CD14-positive monocyte (primary cell): ENCODE measurements around the gene TLCD3B. TPM values are rescaled to one million over a fixed set of nuclear protein-coding genes. Genes with fewer than 3 reads are reported as not detected.

Experiments used
- DNase-seq, 3 donors: peaks; one replicate each; pipeline ENCODE4 v3.0.0-alpha.2; 2011 to 2022
- H2AFZ ChIP-seq: 2 replicates; pipeline ENCODE4 v1.6.0; 2012; ENCODE audit warnings: mild to moderate bottlenecking, low read depth, low read length, inconsistent platforms; ENCODE audit not compliant: insufficient read depth, poor library complexity, severe bottlenecking
- H3K27ac ChIP-seq, 2 donors: 1 replicate in 1 of 2; 2 replicates in 1 of 2; pipeline ENCODE4 v1.5.1; 2012 to 2013; ENCODE audit warnings: low read length in 2 of 2, control low read depth in 1 of 2, inconsistent platforms in 1 of 2, low read depth in 1 of 2, mild to moderate bottlenecking in 1 of 2
- H3K27me3 ChIP-seq, 2 donors: one replicate each; pipeline versions ENCODE4 v1.6.0 to v1.6.1; 2011 to 2013; ENCODE audit warnings: low read length in 2 of 2; ENCODE audit not compliant: control insufficient read depth in 2 of 2, insufficient read depth in 2 of 2
- H3K36me3 ChIP-seq, 2 donors: replicated peaks in 1 of 2; 1 replicate in 1 of 2; 2 replicates in 1 of 2; pipeline versions ENCODE4 v1.5.1 to v1.6.1; 2012 to 2013; ENCODE audit warnings: low read length in 2 of 2, control low read depth in 1 of 2, inconsistent platforms in 1 of 2, mild to moderate bottlenecking in 1 of 2; ENCODE audit not compliant: insufficient read depth in 2 of 2, control insufficient read depth in 1 of 2
- H3K4me1 ChIP-seq, 2 donors: 1 replicate in 1 of 2; 2 replicates in 1 of 2; pipeline versions ENCODE4 v1.5.1 to v1.6.1; 2012 to 2013; ENCODE audit warnings: low read length in 2 of 2, control low read depth in 1 of 2, inconsistent platforms in 1 of 2, mild to moderate bottlenecking in 1 of 2, moderate library complexity in 1 of 2; ENCODE audit not compliant: insufficient read depth in 2 of 2, control insufficient read depth in 1 of 2
- H3K4me2 ChIP-seq: replicated peaks from 2 replicates; pipeline ENCODE3; 2012; ENCODE audit warnings: low read length, moderate library complexity, mild to moderate bottlenecking; ENCODE audit not compliant: poor library complexity, severe bottlenecking; ENCODE audit errors: extremely low read depth
- H3K4me3 ChIP-seq, 3 experiments: fragments of 200-600 bp in 1 of 3; sonication (generic) in 1 of 3; replicated peaks in 1 of 3; 1 replicate in 2 of 3; 2 replicates in 1 of 3; pipeline ENCODE4 v1.5.1; 2011 to 2013; ENCODE audit warnings: low read length in 3 of 3, mild to moderate bottlenecking in 3 of 3, control low read depth in 2 of 3, low read depth in 2 of 3, inconsistent platforms in 1 of 3, moderate library complexity in 1 of 3
- H3K79me2 ChIP-seq: 2 replicates; pipeline ENCODE4 v1.6.0; 2012; ENCODE audit warnings: mild to moderate bottlenecking, control low read depth, inconsistent platforms, low read length, moderate library complexity; ENCODE audit not compliant: insufficient read depth
- H3K9ac ChIP-seq: 2 replicates; pipeline ENCODE4 v1.6.0; 2017; ENCODE audit warnings: low read length, mild to moderate bottlenecking; ENCODE audit not compliant: insufficient read depth, poor library complexity, severe bottlenecking
- H3K9me3 ChIP-seq, 2 donors: replicated peaks in 1 of 2; 1 replicate in 1 of 2; 2 replicates in 1 of 2; pipeline versions ENCODE4 v1.5.1 to v1.6.1; 2012 to 2013; ENCODE audit warnings: low read length in 2 of 2, control low read depth in 1 of 2; ENCODE audit not compliant: control insufficient read depth in 1 of 2, insufficient read depth in 1 of 2
- H4K20me1 ChIP-seq: 2 replicates; pipeline ENCODE4 v1.6.0; 2012; ENCODE audit warnings: mild to moderate bottlenecking, low read length, control low read depth, moderate library complexity; ENCODE audit not compliant: insufficient read depth
- H3K27ac Mint-ChIP-seq, 7 donors: one replicate each; pipeline ENCODE4 v1.8.0; 2020; ENCODE audit warnings: mild to moderate bottlenecking in 7 of 7, mixed read lengths in 7 of 7, moderate library complexity in 6 of 7, inconsistent platforms in 2 of 7
- H3K27me3 Mint-ChIP-seq, 3 donors: one replicate each; pipeline ENCODE4 v1.8.0; 2021 to 2022; ENCODE audit warnings: low read depth in 3 of 3, mild to moderate bottlenecking in 3 of 3, mixed read lengths in 3 of 3, moderate library complexity in 3 of 3, inconsistent platforms in 1 of 3
- H3K36me3 Mint-ChIP-seq, 2 donors: one replicate each; pipeline ENCODE4 v1.8.0; 2020; ENCODE audit warnings: mixed read lengths in 2 of 2, inconsistent platforms in 1 of 2, mild to moderate bottlenecking in 1 of 2
- H3K4me1 Mint-ChIP-seq: one replicate; pipeline ENCODE4 v1.8.0; 2020; ENCODE audit warnings: mild to moderate bottlenecking, mixed read lengths
- H3K4me3 Mint-ChIP-seq, 2 donors: one replicate each; pipeline ENCODE4 v1.8.0; 2020; ENCODE audit warnings: mild to moderate bottlenecking in 2 of 2, mixed read lengths in 2 of 2, moderate library complexity in 1 of 2
- H3K9me3 Mint-ChIP-seq, 7 donors: one replicate each; pipeline ENCODE4 v1.8.0; 2020 to 2022; ENCODE audit warnings: mixed read lengths in 7 of 7, mild to moderate bottlenecking in 6 of 7, moderate library complexity in 6 of 7, inconsistent platforms in 2 of 7
- WGBS: methylation state at CpG from one replicate; pipeline ENCODE4 v1.1.5; 2013; ENCODE audit warnings: missing lambda C conversion rate; ENCODE audit not compliant: insufficient coverage; 5-methylcytosine and 5-hydroxymethylcytosine counted together
- intact Hi-C, 2 donors: fragments of 100-400 bp; cut with micrococcal nuclease; formaldehyde crosslinking; loops; one replicate each; pipeline versions ENCODE4 v1.15.0 to v1.15.1; 2023
- polyA plus RNA-seq, 3 donors: library from polyadenylated mRNA; depleted of rRNA in 1 of 3; unstranded in 2 of 3; stranded (reverse) in 1 of 3; fragments of 300-500 nt in 2 of 3; fragments of >200 nt in 1 of 3; fragmentation: Illumina TruSeq in 2 of 3; gene quantifications; 1 replicate in 2 of 3; 2 replicates in 1 of 3; pipeline ENCODE4 v1.2.3, GENCODE V29; 2012 to 2021
- TF ChIP-seq, protein P1 (sequence below): fragments of 200-600 bp; IDR thresholded peaks from one replicate; pipeline ENCODE4 v1.8.0; 2022; ENCODE audit warnings: antibody characterized with exemption, mild to moderate bottlenecking

Gene TLCD3B
- polyA plus RNA-seq, 3 donors = not detected

DNA sequence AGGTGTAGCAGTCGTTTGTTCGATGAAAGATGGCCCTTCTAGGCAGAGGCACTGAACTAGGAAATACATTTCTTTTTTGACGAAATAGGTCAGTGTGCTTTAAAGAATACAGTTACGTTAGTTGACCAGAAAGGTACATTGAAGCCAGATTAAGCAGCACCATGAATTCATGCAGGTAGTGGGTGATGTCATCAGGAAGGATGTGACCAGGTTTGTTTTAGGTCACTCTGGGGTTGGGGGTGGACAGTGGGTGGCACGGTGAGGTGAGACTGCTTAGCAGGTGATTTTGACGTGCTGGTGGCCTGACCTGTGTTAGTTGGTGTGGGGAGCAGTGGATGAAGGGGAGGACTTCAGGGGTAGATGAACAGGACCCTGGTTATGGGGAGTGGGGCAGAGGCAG, 31.5 kb downstream of the TLCD3B start:
- peaks cover 15 to 17% of the 10 kb centered on the region in 2 donors for H3K4me1 ChIP-seq
- intact Hi-C loops = loop anchor here in 1 of 2 donors (10.0 kb wide), 1 partner anchor 185 kb away; the partner anchor contains the start of genes PAGR1 and PRRT2
- H3K79me2 ChIP-seq = peaks cover 16% of the 10 kb centered on the region
- peaks cover 0 to 3% (median 0%) of the 10 kb centered on the region in 3 donors for H3K27me3 Mint-ChIP-seq
- no peak overlapping the region for H3K27ac ChIP-seq
- H3K4me3 ChIP-seq = no peak overlapping the region
- H2AFZ ChIP-seq = no peak overlapping the region
- no peak for DNase-seq
- no peak overlapping the region for H3K9ac ChIP-seq
- no peaks in the 10 kb centered on the region for H3K27me3 ChIP-seq
- peak overlapping the region in 1 of 7 donors; percentile 5 for H3K27ac Mint-ChIP-seq
- peaks cover 42 to 60% of the 10 kb centered on the region in 2 donors for H3K36me3 Mint-ChIP-seq
- H3K4me2 ChIP-seq = no peak overlapping the region
- TF ChIP-seq, protein P1, sequence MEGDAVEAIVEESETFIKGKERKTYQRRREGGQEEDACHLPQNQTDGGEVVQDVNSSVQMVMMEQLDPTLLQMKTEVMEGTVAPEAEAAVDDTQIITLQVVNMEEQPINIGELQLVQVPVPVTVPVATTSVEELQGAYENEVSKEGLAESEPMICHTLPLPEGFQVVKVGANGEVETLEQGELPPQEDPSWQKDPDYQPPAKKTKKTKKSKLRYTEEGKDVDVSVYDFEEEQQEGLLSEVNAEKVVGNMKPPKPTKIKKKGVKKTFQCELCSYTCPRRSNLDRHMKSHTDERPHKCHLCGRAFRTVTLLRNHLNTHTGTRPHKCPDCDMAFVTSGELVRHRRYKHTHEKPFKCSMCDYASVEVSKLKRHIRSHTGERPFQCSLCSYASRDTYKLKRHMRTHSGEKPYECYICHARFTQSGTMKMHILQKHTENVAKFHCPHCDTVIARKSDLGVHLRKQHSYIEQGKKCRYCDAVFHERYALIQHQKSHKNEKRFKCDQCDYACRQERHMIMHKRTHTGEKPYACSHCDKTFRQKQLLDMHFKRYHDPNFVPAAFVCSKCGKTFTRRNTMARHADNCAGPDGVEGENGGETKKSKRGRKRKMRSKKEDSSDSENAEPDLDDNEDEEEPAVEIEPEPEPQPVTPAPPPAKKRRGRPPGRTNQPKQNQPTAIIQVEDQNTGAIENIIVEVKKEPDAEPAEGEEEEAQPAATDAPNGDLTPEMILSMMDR = no peak
- H3K9me3 ChIP-seq = no peaks in the 10 kb centered on the region
- 93% methylated on average over 6 of the region's 6 CpGs for WGBS
- H3K9me3 Mint-ChIP-seq = no peaks in the 10 kb centered on the region
- no peak overlapping the region for H3K4me3 Mint-ChIP-seq
- H3K4me1 Mint-ChIP-seq = peaks cover 14% of the 10 kb centered on the region
- peaks cover 14 to 60% of the 10 kb centered on the region in 2 donors for H3K36me3 ChIP-seq
- peaks cover 4% of the 10 kb centered on the region for H4K20me1 ChIP-seq

DNA sequence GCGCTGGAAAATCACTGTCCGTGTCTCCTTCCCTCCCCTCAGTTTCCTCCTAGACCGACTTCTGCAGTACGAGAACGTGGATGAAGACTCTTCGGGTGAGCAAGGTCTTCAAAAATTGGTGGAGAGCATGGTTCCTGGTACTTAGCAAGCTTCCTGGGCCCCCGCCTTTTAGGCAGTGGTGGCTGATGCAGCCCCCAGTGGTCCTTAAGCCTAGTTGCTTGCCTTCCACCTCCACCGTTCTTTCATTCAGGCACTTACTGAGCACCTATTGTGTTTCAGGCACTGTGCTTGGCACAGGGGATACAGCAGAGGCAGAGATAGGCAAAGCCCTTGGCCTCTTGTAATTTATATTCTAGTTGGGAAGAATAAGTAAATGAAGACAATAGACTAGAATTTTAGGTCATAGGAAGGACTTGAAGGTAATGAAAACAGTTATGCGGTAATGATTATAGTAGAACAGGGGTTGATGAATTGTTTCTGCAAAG, 34.3 kb downstream of the TLCD3B start:
- intact Hi-C loops = loop anchor here (1.0 to 10.0 kb wide), 3 partner anchors 23 to 182 kb away; partner anchors contain the start of genes PAGR1 (in 1 of the 2), PRRT2 (in 1 of the 2) and TAOK2 (in 1 of the 2)
- Histone ChIP-seq H3K9ac (peak overlapping the region; percentile 81), H3K4me1 (peaks cover 18 to 31% of the 10 kb centered on the region in 2 donors), H3K27ac (peak overlapping the region in 1 of 2 donors; percentile 86), H3K4me3 (peak overlapping the region; percentile 79 to 100 (median 100)), H3K79me2 (peaks cover 16% of the 10 kb centered on the region), H3K9me3 (no peaks in the 10 kb centered on the region), H2AFZ (peak overlapping the region; percentile 99), H3K27me3 (no peaks in the 10 kb centered on the region), H4K20me1 (peaks cover 2% of the 10 kb centered on the region), H3K36me3 (peaks cover 23 to 59% of the 10 kb centered on the region in 2 donors), H3K4me2 (peak overlapping the region; percentile 99)
- Mint-ChIP-seq H3K27ac (peak overlapping the region in 6 of 7 donors; percentile 46 to 98 (median 96)), H3K4me1 (peaks cover 23% of the 10 kb centered on the region), H3K27me3 (peaks cover 0 to 5% (median 0%) of the 10 kb centered on the region in 3 donors), H3K36me3 (peaks cover 35 to 51% of the 10 kb centered on the region in 2 donors), H3K4me3 (peak overlapping the region; percentile 91 to 98), H3K9me3 (no peaks in the 10 kb centered on the region)
- DNase-seq = no peak
- WGBS = 16% methylated on average over 4 of the region's 9 CpGs
- TF ChIP-seq, protein P1 = no peak
